HG02798 (cell line): ENCODE data around the gene QDPR.

Experiments
- ATAC-seq: cut with Tn5 transposase; IDR thresholded peaks from one replicate; pipeline ENCODE4 v1.9.1; 2021; ENCODE audit warnings: mild to moderate bottlenecking; ENCODE audit not compliant: unreplicated experiment, poor library complexity

Gene QDPR

GRCh38 chr4:17493619-17494018 is 18.3 kb downstream of the QDPR start:
- no peak for ATAC-seq

DNA sequence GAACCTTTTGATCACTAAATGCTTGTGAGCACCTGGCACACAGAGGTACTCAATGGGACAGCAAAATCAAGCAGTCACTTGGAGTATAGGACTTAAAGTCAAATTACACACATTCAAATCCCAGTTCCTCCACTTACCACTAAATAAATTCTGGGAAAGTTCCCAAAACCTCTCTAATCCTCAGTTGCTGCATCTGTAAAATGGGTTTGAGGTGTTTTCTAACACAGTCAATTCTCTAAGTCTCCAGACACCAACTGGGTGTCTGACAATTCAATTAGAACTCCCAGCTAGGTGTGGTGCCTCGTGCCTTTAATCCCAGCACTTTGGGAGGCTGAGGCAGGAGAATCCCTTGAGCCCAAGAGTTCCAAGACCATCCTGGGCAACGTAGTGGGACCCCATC is 19.0 kb downstream of the QDPR start:
- no peak for ATAC-seq

GRCh38 chr4:17492058-17492741 is 19.7 kb downstream of the QDPR start:
- no peak for ATAC-seq

- no peak for ATAC-seq
Observed at GRCh38 chr4:17491196-17491595, 20.7 kb downstream of the QDPR start.

DNA sequence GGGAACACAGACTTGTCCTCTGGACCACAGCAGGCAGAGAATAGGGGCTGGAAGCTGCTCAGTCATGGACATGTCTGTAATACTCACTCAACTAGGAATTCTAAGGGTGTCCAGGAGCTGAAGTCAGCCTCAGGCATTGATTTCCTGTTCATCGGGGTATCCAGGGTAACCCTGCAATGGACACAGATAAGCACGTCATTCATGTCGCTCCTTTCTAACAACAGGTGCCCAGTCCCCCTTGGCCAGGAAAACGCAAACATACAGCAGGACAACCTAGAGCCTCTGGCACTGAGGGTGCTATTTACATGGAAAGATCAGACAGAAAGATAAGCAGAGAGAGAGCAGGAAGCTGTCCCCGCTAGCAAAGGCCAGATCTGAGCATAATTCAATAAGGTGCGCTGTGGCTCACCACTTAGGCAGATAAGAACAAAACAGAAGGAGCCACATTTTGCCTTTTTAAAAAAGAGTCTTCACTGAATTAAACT is 21.3 kb downstream of the QDPR start:
- ATAC-seq = no peak

DNA sequence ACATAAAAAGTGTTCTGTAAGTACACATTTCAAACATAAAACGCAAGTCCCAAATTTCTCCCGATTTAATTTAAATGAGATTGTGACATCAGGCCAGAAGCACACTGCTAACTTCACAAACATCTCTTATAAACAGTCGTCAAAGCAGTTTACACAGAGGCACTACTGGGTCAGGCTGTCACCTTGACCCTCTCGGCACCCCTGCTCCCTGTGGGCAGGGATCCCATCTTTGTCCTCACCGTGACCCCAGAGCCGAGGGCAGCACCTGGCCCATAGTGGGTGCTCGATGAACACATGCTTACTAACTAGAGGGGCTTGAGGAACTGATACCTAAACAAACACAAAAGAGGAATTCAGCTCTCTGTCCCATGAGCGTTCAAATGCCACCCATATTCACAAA is 22.2 kb downstream of the QDPR start:
- ATAC-seq = no peak

DNA sequence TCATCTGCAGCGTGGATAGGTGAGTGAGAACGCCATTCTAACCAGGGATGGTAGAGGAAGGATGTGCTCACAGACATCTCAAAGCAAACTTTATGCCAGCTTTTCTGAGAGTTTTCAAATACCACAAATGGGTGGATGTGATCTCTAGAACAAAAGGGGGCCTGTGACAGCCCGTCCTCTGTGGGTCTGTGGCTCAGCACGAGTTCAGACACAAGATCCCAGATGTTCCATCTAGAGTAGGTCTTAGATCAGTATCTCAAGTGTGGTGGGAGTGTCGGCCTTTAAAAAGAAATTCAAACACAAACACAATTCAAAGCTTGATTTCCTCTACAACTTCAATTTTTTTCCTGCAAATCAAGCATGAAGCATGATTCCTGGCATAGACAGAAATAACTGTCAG is 22.8 kb downstream of the QDPR start:
- no peak for ATAC-seq

GRCh38 chr4:17482716-17483115 is 29.2 kb downstream of the QDPR start:
- ATAC-seq = no peak

DNA sequence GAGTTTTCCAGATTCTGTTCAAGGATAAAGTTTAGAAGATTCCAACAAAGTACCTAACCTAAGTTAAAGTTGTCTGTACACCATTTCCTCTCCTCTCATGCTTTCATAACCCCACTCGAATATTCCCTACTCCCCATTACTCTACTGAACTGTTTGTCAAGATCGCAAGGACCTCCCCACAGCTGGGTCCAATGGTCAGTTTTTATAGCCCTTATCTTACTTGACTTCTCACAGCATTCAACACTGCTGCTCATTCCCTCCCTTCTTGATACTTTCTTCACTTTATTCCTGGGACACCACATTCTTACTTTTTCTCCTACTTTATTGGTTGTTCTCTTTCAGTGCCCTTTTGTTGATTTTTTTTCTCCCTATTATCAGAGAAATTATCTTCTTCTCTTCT is 30.9 kb downstream of the QDPR start:
- ATAC-seq = no peak

- no peak for ATAC-seq
Observed at GRCh38 chr4:17480210-17480927, 31.5 kb downstream of the QDPR start.

DNA sequence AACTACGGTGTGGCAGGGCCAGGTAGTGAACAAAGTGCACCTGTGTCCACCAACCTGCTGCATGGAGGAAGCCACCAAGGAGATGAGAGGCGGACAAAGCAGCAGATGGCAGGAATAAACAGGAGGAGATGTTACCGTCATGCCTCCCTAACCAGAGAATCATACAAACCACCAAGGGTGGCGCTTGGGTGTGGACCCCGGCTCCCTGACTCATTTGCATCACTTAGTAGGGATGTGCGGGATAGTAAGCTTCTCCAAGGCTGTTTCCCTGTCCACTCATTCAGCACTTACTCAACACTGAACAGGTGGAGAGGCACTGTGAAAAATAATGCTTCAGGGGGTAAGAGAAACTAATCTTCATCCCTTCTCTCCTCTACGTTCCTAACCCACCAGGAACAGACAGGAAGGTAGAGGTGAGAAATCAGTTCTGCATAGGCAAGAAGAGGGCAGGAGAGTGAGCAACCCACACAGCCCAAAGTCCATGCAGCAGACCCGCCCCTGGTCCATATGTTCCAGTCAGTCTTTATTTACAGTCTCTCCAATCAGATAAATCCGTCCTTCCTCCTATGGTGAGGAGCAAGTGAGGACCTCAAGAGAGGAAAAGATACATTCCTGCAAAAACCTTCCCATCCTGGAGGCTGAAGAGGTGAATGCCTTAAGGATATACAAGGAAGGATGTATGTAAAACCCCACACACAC is 34.0 kb downstream of the QDPR start:
- no peak for ATAC-seq

DNA sequence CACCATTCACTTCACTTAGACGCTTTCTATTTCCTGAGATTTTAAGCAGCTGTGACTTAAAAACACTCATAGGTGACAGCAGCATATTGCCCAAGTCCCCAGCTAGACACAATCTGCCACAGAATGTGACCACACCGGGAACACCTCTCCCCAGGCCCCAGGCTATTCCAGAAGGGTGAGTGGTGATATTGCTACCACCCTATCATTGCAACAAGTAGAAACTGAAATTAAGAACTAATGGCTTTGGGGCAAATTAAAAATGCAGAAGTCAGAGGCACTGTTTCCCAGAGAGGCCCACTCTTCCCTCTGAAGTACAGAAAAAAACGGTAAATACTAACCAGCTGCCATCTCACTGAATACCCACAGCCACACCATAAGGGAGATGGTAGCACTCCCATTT is 35.0 kb downstream of the QDPR start:
- no peak for ATAC-seq

DNA sequence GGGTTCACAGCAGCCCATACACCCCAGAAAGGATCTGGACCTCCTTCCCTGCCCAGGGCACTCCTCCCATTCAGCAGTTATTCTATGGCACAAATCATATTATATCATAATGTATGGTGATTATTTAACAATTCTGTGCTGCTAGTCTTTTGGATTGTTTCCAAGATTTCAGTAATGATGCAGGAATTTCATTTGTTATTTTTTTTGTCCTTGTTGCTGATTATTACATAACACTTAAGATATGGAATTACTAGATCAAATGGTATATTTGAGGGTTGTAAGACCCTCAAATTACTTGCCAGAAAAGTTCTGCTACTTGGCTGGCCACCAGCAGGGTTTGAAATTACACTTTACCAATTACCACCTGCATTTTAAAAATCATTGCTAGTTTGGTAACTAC is 36.4 kb downstream of the QDPR start:
- no peak for ATAC-seq

- no peak for ATAC-seq
Observed at GRCh38 chr4:17469931-17470674, 41.8 kb downstream of the QDPR start.

DNA sequence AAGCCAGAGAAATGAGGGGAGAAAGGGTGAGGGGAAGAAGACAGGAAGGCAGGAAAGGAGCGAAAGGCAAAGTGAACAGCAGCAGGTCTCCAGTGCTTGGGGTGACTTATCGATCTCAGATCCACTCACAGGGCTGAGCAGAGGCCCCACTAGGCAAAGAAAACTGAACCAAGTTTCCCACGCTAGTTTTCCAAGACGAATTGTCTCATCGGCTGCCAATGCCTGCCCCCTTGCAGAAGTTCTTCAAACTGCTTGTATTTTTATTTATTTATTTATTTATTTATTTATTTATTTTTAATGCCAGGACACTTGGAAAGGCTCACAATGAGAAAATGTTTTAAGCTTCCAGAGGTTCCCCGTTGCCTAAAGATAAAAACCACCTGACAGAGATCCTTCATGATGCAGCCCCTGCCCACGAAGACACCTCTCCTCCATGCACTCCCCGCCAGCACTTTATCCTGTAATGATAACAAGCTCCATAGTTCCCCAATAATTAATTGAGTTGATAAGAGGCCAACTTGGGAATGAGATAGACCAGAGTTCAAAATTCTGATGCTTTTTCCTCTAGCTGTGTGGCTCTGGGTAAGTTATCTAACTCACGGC is 43.2 kb downstream of the QDPR start:
- no peak for ATAC-seq

- no peak for ATAC-seq
Observed at GRCh38 chr4:17463606-17464005, 48.3 kb downstream of the QDPR start.

DNA sequence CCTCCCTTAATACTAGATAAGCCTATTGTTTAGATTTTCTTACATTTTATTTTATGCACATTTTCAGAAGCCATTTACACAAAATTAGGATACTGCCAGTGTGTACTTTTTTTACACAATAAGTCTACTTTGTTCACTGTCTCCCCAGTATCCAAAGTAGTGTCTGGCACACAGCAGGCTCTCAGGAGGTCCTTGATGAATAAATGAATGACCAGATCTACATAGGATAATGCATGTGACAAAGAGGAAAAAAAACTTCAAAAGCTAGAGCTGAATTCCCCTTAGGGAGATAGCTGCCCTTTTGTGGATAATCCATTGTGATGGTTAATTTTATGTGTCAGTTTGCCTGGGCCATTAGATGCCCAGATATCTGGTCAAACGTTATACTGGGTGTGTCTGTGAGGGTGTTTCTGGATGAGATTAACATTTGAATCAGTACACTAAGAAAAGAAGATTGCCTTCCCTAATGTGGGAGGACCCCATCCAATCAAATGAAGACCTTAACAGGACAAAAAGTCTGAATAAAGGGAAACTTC is 61.6 kb downstream of the QDPR start:
- no peak for ATAC-seq

GRCh38 chr4:17448689-17449088 is 63.2 kb downstream of the QDPR start:
- no peak for ATAC-seq

- peak; percentile 95 for ATAC-seq
Observed at GRCh38 chr4:17447675-17448298, 64.1 kb downstream of the QDPR start.

GRCh38 chr4:17447056-17447455 is 64.8 kb downstream of the QDPR start:
- no peak for ATAC-seq
